Tibial nerve (tissue), 3 donors: ENCODE data around the gene IQGAP2.

Experiments used
- POLR2A ChIP-seq, 2 donors: fragments of 450-650 bp; IDR thresholded peaks; one replicate each; pipeline ENCODE4 v1.6.1; 2017; ENCODE audit warnings: antibody characterized with exemption in 2 of 2, mild to moderate bottlenecking in 2 of 2, moderate library complexity in 2 of 2
- TF ChIP-seq, protein P1 (sequence below), 5 experiments: fragments of 200-600 bp in 3 of 5; fragments of 450-650 bp in 2 of 5; sonication (generic) in 3 of 5; IDR thresholded peaks; one replicate each; pipeline ENCODE4 v1.5.1; 2016 to 2019; ENCODE audit warnings: antibody characterized with exemption in 5 of 5, mild to moderate bottlenecking in 3 of 5, moderate library complexity in 2 of 5

DNA sequence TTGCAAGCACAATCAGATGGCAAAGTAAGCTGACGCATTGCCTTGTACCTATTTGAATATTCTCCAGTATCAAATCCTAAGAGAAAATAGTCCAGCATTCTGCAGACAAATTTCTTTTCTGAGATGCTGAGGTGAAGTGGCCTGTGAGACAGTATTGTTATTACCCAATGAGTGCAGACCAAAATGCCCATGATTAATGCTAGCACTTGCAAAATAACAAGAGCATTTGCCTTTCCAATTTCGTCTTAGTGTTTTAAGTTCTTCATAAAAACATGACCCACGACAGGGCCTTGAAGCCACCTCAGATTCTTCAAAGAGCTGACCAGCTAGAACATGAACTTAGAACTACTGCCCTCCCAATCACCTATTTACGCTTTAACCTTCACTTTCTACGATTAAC lies 2.6 kb upstream of the IQGAP2 start:
- TF ChIP-seq, protein P1, sequence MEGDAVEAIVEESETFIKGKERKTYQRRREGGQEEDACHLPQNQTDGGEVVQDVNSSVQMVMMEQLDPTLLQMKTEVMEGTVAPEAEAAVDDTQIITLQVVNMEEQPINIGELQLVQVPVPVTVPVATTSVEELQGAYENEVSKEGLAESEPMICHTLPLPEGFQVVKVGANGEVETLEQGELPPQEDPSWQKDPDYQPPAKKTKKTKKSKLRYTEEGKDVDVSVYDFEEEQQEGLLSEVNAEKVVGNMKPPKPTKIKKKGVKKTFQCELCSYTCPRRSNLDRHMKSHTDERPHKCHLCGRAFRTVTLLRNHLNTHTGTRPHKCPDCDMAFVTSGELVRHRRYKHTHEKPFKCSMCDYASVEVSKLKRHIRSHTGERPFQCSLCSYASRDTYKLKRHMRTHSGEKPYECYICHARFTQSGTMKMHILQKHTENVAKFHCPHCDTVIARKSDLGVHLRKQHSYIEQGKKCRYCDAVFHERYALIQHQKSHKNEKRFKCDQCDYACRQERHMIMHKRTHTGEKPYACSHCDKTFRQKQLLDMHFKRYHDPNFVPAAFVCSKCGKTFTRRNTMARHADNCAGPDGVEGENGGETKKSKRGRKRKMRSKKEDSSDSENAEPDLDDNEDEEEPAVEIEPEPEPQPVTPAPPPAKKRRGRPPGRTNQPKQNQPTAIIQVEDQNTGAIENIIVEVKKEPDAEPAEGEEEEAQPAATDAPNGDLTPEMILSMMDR (IDR thresholded peaks at IDR 0.05): no peak
- no peak for TF ChIP-seq POLR2A (IDR thresholded peaks at IDR 0.05)
